H1 (cell line): Measurements from ENCODE around the gene CNTNAP3B.
"Not testable (repeated sequence)": the region's sequence is repeated elsewhere in the genome, so short reads cannot be mapped to it uniquely, and the experiment has no call there.

Source experiments
- CEBPB ChIP-seq: IDR thresholded peaks from 2 replicates; pipeline ENCODE4 v1.6.1; 2012; ENCODE audit warnings: low read depth, low read length
- CHD2 ChIP-seq: IDR thresholded peaks from 2 replicates; pipeline ENCODE4 v1.6.1; 2012; ENCODE audit warnings: low read length, improper control_type of control experiment
- EP300 ChIP-seq, 2 experiments: IDR thresholded peaks; 1 replicate in 1 of 2; 2 replicates in 1 of 2; pipeline ENCODE4 v1.6.1; 2011 to 2012; ENCODE audit warnings: low read depth in 2 of 2, low read length in 2 of 2, mild to moderate bottlenecking in 2 of 2, borderline replicate concordance in 1 of 2, inconsistent platforms in 1 of 2, moderate library complexity in 1 of 2
- EZH2 ChIP-seq: fragments of 200-600 bp; sonication (generic); IDR thresholded peaks from 2 replicates; pipeline ENCODE4 v1.7.1; 2012; ENCODE audit warnings: low read depth, mild to moderate bottlenecking, moderate library complexity, low read length, inconsistent platforms; ENCODE audit not compliant: severe bottlenecking
- POLR2A ChIP-seq, 2 experiments: IDR thresholded peaks; 1 replicate in 1 of 2; 2 replicates in 1 of 2; pipeline ENCODE4 v1.6.1; 2011; ENCODE audit warnings: low read depth in 2 of 2, low read length in 2 of 2, mild to moderate bottlenecking in 2 of 2; ENCODE audit errors: control extremely low read depth in 1 of 2
- POLR2AphosphoS5 ChIP-seq: IDR thresholded peaks from 2 replicates; pipeline ENCODE4 v1.6.1; 2011; ENCODE audit warnings: low read depth, low read length
- RAD21 ChIP-seq, 2 experiments: IDR thresholded peaks in 1 of 2; conservative IDR thresholded peaks in 1 of 2; 2 replicates each; pipeline ENCODE4 v1.6.1; 2011; ENCODE audit warnings: low read depth in 2 of 2, low read length in 2 of 2, improper control_type of control experiment in 1 of 2, inconsistent platforms in 1 of 2, mild to moderate bottlenecking in 1 of 2, moderate library complexity in 1 of 2
- RXRA ChIP-seq: IDR thresholded peaks from 2 replicates; pipeline ENCODE4 v1.6.1; 2011; ENCODE audit warnings: low read depth, mild to moderate bottlenecking, low read length, moderate library complexity; ENCODE audit not compliant: insufficient read depth
- TAF1 ChIP-seq: IDR thresholded peaks from 2 replicates; pipeline ENCODE4 v1.6.1; 2011; ENCODE audit warnings: mild to moderate bottlenecking, low read depth, low read length
- YY1 ChIP-seq: IDR thresholded peaks from 2 replicates; pipeline ENCODE4 v1.6.1; 2011; ENCODE audit warnings: low read depth, mild to moderate bottlenecking, low read length
- TF ChIP-seq, protein P1 (sequence below), 3 experiments: IDR thresholded peaks; 1 replicate in 2 of 3; 2 replicates in 1 of 3; pipeline versions ENCODE4 v1.5.1 to v1.6.1; 2011; ENCODE audit warnings: low read length in 3 of 3, mild to moderate bottlenecking in 3 of 3, inconsistent platforms in 2 of 3, low read depth in 1 of 3, moderate library complexity in 1 of 3; ENCODE audit not compliant: insufficient read depth in 1 of 3; ENCODE audit errors: control extremely low read depth in 1 of 3

DNA sequence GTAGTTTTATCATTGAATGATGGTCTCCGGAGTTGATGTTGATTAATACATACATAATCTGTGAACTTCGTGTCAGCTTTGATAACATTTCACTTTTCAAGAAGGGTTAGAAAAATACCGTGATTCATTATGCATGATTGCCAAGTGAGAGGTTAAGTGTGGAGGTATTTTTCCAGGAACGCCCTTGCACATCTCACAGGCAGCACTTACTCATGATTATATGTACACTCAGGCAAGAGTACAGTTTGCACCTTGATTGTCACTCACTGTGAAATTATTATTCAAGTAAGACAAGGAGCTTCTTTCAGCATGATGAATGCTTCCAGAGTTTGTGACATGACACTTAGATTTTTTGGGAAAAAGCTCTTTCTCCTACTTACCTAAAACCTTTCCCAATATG is 223.7 kb downstream of the CNTNAP3B start:
- TF ChIP-seq POLR2A (IDR thresholded peaks at IDR 0.05; ENCODE audit: control extremely low read depth in 1 of 2, low read depth in 2 of 2, low read length in 2 of 2); EP300 (IDR thresholded peaks at IDR 0.05; ENCODE audit: borderline replicate concordance in 1 of 2, low read depth in 2 of 2, low read length in 2 of 2); POLR2AphosphoS5; EZH2; RAD21 (IDR thresholded peaks at IDR 0.05 in 1 of 2, conservative IDR thresholded peaks at IDR 0.05 in 1 of 2; ENCODE audit: low read depth in 2 of 2, low read length in 2 of 2); CEBPB; CHD2; RXRA; TAF1; YY1: not testable (repeated sequence)
- TF ChIP-seq, protein P1, sequence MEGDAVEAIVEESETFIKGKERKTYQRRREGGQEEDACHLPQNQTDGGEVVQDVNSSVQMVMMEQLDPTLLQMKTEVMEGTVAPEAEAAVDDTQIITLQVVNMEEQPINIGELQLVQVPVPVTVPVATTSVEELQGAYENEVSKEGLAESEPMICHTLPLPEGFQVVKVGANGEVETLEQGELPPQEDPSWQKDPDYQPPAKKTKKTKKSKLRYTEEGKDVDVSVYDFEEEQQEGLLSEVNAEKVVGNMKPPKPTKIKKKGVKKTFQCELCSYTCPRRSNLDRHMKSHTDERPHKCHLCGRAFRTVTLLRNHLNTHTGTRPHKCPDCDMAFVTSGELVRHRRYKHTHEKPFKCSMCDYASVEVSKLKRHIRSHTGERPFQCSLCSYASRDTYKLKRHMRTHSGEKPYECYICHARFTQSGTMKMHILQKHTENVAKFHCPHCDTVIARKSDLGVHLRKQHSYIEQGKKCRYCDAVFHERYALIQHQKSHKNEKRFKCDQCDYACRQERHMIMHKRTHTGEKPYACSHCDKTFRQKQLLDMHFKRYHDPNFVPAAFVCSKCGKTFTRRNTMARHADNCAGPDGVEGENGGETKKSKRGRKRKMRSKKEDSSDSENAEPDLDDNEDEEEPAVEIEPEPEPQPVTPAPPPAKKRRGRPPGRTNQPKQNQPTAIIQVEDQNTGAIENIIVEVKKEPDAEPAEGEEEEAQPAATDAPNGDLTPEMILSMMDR (IDR thresholded peaks at IDR 0.05; ENCODE audit: control extremely low read depth in 1 of 3, insufficient read depth in 1 of 3, low read depth in 1 of 3, low read length in 3 of 3) = not testable (repeated sequence)
